OCI-LY3 (cell line): Measurements from ENCODE around the gene LGI2.

ENCODE experiments used
- CTCF ChIP-seq: fragments of 200-600, 300-600 bp; sonication (generic); IDR thresholded peaks from 2 replicates; pipeline ENCODE4 v1.5.1; 2014; ENCODE audit warnings: antibody characterized with exemption, low read length, low read depth
- EZH2phosphoT487 ChIP-seq: fragments of 200-600 bp; shearing (Covaris generic); IDR thresholded peaks from 2 replicates; pipeline ENCODE4 v1.6.1; 2018; ENCODE audit warnings: antibody characterized with exemption, mixed run types, low read depth

GRCh38 chr4:25070545-25070944 lies 39.8 kb upstream of the LGI2 start:
- TF ChIP-seq CTCF: no peak
- no peak for TF ChIP-seq EZH2phosphoT487
